Measurements from ENCODE around the gene LINGO3.

The LINGO3 gene

DNA sequence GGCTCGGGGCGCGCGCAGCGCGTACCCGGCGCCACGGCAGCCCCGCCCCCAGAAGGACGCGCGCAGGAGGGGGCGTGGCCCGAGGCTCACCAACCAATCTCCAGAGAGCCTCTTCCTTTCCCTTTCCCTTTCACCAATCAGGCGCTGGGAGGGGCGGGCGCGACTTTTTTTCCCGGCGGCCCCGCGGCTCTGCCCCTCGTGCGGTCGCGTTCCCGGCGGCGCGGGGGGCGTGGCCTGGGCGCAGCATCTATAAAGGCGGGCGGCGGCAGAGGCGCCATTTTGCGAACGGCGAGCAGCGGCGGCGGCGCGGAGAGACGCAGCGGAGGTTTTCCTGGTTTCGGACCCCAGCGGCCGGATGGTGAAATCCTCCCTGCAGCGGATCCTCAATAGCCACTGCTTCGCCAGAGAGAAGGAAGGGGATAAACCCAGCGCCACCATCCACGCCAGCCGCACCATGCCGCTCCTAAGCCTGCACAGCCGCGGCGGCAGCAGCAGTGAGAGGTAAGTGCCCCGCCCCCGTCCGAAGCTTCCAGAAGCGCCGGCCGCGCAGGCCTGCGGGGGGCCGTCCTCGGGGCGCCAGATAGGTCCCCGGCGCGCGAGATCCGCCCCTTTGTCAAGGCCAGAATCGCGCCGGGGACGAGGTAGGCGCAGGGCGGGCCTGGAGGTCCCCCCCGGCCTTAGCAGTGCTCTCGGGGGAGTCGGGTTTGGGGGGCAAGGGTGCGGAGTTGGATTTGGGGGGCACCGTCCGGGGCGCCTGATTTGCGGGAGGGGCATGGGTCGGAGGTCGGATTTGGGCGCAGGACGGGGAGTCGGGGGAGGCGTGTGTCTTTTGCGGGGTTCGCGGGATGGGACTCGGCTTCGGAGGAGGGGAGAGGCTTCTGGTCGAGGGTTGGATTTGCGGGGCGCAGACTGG lies 38.5 kb downstream of the LINGO3 start:
- DNase-seq, result peak; percentile 70 to 99 (median 95)

DNA sequence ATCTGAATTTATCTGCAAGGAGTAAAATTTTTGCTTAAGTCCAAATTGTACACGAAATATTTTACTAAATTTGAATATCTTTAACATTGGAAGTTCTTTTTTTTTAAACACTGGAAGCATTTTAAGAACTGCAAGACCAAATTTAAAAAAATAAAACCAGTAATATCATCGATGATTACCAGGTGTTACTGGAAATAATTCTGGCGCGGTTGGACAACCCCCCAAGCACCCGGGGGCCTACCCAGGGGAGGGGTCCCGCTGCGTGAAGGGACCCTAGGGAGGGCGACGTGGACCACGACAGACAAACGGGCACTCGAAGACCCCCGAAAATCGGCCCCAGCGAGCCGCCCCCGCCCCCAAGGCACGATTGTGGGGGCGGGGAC lies 39.1 kb downstream of the LINGO3 start:
- no peak for DNase-seq

DNA sequence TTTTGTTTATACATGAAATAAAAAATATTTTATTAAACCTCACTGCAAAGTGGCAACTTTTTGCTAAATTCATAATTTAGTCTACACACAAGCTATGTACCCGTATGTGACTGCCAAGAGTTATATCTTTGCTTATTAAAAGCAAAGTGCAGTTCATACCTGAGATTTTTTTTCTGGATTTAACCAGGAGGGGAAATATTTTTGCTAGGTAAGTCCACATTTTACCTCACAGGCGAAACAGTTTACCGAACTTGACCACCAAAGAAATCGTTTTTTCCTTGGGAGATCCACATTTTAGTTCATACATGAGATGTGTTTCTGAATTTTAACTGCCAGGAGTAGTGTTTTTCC lies 39.5 kb downstream of the LINGO3 start:
- no peak for DNase-seq

DNA sequence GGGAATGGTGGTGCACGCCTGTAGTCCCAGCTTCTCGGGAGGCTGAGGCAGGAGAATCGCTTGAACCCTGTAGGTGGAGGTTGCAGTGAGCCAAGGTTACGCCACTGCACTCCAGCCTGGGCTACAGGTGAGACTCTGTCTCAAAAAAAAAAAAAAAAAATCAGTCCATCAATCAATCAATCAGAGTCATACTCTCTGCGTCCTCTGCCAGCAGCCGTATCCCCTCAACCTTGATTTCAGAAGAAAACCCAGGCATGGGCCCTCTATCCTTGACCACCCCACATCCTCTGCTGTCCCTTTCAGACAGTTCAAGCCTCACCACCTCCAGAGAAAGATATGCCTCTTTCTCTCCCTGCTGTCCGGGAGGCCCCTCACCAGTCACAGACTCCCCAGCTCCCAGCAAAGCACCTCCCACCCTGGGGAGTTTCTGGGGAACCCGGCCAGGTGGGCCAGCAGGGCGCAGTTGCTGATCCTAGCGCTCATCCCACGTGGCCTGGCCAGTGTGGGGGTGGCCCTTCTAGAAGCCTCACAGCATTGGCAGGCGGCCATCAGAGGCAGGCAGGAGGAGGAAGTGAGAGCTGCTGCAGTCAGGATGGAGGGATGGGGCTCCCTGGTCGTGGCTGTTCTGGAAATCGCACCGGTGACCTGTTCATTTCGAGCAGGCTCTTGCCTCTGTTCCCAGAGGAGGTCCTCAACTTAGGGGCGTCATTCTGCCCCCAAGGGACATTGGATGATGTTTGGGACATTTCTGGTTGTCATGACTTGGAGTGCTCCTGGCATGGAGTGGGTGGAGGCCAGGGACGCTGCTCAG lies 41.6 kb downstream of the LINGO3 start:
- DNase-seq, result peak in 48 of 56 donors; percentile 9 to 80 (median 38)

DNA sequence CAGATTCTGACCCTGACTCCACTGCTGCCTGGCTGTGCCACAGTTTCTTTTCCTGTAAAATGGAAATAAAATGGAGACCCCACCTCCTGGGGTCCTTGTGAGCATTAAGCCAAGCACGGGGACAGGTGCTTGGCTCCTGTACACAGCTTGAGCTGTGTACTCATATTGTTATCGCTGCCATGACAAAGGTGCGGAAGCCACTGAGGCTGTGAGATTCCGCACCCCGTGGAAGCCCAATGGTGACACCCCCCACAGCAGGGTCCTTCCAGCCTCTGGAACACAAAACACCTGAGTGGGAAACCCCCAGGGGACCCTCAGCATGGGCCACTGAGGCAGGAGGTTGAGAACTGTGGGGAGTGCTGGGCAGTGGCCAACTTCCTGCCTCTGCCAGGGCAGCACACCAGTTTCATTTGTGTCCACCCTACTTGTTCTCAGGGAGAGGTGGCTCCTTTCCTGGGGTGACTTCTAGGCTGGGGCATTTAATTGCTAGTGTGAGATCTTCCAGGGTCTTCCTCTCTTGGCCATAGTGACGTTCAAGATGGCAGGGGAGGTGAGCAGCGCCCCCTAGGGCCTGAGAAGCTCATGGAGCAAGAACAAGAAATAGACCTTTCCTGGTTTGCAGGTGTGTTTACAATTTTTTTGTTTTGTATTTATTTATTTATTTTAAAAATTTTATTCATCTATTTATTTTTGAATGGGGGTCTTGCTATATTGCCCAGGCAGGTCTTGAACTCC lies 46.3 kb downstream of the LINGO3 start:
- DNase-seq, result peak in 1 of 56 donors; percentile 22

DNA sequence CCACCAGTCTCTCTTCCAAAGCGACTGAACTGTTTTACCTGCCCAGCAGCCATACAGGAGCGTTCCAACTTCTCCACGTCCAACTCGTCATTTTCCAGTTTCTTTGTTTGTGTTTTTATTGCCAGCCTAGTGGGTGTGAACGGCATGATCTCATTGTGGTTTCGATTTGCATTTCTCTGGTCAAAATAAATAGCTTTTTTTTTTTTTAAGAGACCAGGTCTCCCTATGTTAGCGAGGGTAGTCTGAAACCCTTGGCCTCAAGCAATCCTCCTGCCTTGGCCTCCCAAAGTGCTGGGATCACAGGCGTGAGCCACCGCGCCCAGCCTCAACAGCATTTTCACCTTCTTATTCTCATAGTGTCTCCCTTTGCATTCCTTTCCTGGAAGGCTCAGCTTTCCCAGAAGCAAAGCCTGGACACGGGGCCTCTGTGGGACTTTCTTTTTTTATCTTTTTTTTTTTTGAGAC lies 47.6 kb downstream of the LINGO3 start:
- DNase-seq, result no peak

DNA sequence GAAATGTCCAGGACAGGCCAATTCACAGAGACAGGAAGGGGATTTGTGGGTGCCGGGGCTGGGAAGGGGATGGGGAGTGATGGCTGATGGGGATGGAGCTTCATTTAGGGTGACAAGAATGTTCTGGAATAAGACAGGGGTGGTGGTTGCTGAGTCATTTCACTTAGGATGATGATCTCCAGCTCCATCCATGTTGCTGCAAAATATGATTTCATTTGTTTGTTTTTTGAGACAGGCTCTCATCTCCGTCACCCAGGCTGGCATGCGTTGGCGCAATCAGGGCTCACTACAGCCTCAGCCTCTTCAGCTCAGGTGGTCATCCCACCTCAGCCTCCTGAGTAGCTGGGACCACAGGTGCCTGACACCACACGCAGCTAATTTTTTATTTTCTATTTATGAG lies 48.6 kb downstream of the LINGO3 start:
- no peak for DNase-seq

Data from nucleus accumbens (tissue), 56 donors.